Endothelial cell (in vitro differentiated cells): ENCODE data around the gene CDRT4. TPM values are rescaled to one million over a fixed set of nuclear protein-coding genes. Genes with fewer than 3 reads are reported as not detected.
A peak's percentile ranks its signal among the peaks of the same experiment; 100 is the strongest.

ENCODE experiments used
- DNase-seq: peaks from one replicate; pipeline ENCODE4 v3.0.0; 2021; ENCODE audit warnings: low spot score
- H3K27ac Mint-ChIP-seq: one replicate; pipeline ENCODE4 v1.8.0; 2021; ENCODE audit warnings: mixed read lengths, inconsistent platforms; ENCODE audit not compliant: unreplicated experiment
- H3K27me3 Mint-ChIP-seq: one replicate; pipeline ENCODE4 v1.8.0; 2021; ENCODE audit warnings: mild to moderate bottlenecking, moderate library complexity, mixed read lengths, inconsistent platforms; ENCODE audit not compliant: unreplicated experiment
- H3K36me3 Mint-ChIP-seq: one replicate; pipeline ENCODE4 v1.8.0; 2021; ENCODE audit warnings: mild to moderate bottlenecking, low read depth, mixed read lengths, inconsistent platforms; ENCODE audit not compliant: unreplicated experiment
- H3K4me1 Mint-ChIP-seq: one replicate; pipeline ENCODE4 v1.8.0; 2021; ENCODE audit warnings: mild to moderate bottlenecking, mixed read lengths, inconsistent platforms; ENCODE audit not compliant: unreplicated experiment
- H3K4me3 Mint-ChIP-seq: one replicate; pipeline ENCODE4 v1.8.0; 2021; ENCODE audit warnings: mild to moderate bottlenecking, mixed read lengths, inconsistent platforms; ENCODE audit not compliant: unreplicated experiment
- H3K9me3 Mint-ChIP-seq: one replicate; pipeline ENCODE4 v1.8.0; 2021; ENCODE audit warnings: mixed read lengths, inconsistent platforms; ENCODE audit not compliant: unreplicated experiment
- total RNA-seq: library from RNA; stranded (reverse); fragmentation: NEBNext Ultra II Directional; extraction: Animal tissue kit (Norgen Biotek cat#: 25700); gene quantifications from one replicate; pipeline ENCODE4 v1.2.1, GENCODE V29; 2021; ENCODE audit not compliant: unreplicated experiment
- TF ChIP-seq, protein P1 (sequence below): fragments of 200-600 bp; sonication (generic); IDR thresholded peaks from one replicate; pipeline ENCODE4 v1.5.0; 2021; ENCODE audit warnings: antibody characterized with exemption; ENCODE audit not compliant: unreplicated experiment

CDRT4 gene
- total RNA-seq, 1 donor from 2014 or later: 11.7 TPM

DNA sequence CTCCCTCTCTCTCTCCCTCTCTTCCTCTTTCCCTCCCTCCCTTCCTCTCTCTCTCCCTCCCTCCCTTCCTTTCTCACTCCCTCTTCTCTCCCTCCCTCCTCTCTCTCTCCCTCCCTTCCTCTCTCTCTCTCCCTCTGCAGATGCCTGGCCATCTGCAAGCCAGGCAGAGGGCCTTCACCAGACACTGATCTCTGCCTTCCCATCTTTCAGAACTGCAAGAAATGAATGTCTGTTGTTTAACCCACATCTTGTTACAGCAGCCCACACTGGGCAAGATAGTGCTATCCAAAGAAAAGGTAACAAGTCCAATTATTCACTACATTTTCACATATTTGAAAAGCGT, 26.2 kb upstream of the CDRT4 start:
- no peaks in the 10 kb centered on the region for H3K9me3 Mint-ChIP-seq
- peaks cover 17% of the 10 kb centered on the region for H3K36me3 Mint-ChIP-seq
- no peak for DNase-seq
- TF ChIP-seq, protein P1, sequence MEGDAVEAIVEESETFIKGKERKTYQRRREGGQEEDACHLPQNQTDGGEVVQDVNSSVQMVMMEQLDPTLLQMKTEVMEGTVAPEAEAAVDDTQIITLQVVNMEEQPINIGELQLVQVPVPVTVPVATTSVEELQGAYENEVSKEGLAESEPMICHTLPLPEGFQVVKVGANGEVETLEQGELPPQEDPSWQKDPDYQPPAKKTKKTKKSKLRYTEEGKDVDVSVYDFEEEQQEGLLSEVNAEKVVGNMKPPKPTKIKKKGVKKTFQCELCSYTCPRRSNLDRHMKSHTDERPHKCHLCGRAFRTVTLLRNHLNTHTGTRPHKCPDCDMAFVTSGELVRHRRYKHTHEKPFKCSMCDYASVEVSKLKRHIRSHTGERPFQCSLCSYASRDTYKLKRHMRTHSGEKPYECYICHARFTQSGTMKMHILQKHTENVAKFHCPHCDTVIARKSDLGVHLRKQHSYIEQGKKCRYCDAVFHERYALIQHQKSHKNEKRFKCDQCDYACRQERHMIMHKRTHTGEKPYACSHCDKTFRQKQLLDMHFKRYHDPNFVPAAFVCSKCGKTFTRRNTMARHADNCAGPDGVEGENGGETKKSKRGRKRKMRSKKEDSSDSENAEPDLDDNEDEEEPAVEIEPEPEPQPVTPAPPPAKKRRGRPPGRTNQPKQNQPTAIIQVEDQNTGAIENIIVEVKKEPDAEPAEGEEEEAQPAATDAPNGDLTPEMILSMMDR: no peak
- H3K27me3 Mint-ChIP-seq: peaks cover 12% of the 10 kb centered on the region
- no peak overlapping the region for H3K4me3 Mint-ChIP-seq
- H3K27ac Mint-ChIP-seq: peak overlapping the region; percentile 61
- H3K4me1 Mint-ChIP-seq: peaks cover 42% of the 10 kb centered on the region

DNA sequence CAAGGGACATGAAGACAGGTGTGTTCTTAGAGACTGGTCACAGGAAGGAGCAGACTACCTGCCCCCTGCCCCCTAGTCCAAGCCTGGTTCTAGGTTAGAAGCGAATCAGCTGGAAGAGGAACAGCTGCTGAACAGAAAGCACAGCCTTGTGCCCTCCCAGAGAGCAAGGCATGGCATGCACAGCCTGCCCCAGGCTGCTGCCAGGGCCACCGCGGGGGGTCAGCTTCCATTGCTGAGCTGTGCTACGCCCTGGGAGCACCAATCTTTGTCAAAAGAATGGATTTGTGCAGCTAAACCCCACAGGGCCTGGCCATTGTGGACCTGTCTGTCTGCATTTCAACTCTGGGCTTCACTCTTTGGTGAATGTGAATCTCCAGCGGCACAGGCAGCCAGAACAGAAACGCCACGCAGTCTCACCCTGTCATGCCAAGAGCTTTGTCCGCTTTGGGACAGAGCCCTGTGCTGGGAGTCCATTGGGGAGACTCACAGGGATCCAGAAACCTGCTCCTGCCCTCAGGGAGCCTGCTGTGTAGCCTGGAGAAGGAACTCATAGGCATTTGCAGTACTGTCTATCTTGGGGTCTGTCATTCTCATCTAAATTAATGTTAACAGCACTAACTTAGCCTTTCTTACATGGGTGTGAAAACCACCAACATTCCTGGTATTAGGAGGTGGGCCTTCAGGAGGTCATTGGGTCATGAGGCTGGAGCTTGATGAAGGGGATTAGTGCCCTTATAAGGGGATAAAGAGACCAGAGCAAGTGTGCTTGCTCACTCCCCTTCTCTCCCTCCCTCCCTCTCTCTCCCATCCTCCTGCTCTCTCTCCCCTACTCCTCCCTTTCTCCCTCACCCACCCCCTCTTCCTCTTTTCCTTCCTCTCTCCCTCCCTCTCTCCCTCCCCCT, 25.6 kb upstream of the CDRT4 start:
- TF ChIP-seq, protein P1: no peak
- H3K9me3 Mint-ChIP-seq: no peaks in the 10 kb centered on the region
- peaks cover 17% of the 10 kb centered on the region for H3K36me3 Mint-ChIP-seq
- peaks cover 45% of the 10 kb centered on the region for H3K4me1 Mint-ChIP-seq
- no peak for DNase-seq
- no peak overlapping the region for H3K4me3 Mint-ChIP-seq
- peak overlapping the region; percentile 64 for H3K27ac Mint-ChIP-seq
- peaks cover 14% of the 10 kb centered on the region for H3K27me3 Mint-ChIP-seq

DNA sequence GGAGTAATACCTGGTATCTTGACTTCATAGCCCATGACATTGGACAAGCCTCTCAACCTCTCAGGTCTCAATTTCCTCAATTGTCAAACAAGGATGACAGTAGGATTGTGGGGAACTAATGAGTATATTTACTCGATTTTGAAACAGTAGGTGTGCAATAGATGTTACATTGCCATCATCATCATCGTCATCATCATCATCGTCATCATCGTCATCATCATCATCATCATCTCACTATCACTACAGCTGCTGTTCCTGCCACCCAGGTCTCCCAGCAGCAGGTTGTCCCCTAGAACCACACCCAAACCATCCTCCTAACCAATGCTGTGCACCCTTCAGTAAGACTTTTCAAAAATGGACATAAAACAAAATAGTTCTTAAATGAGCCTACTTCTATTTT, 24.8 kb upstream of the CDRT4 start:
- no peak for DNase-seq
- peaks cover 22% of the 10 kb centered on the region for H3K36me3 Mint-ChIP-seq
- H3K4me1 Mint-ChIP-seq: peaks cover 47% of the 10 kb centered on the region
- peaks cover 12% of the 10 kb centered on the region for H3K27me3 Mint-ChIP-seq
- H3K27ac Mint-ChIP-seq: peak overlapping the region; percentile 98
- TF ChIP-seq, protein P1: no peak
- peak overlapping the region; percentile 54 for H3K4me3 Mint-ChIP-seq
- no peaks in the 10 kb centered on the region for H3K9me3 Mint-ChIP-seq

DNA sequence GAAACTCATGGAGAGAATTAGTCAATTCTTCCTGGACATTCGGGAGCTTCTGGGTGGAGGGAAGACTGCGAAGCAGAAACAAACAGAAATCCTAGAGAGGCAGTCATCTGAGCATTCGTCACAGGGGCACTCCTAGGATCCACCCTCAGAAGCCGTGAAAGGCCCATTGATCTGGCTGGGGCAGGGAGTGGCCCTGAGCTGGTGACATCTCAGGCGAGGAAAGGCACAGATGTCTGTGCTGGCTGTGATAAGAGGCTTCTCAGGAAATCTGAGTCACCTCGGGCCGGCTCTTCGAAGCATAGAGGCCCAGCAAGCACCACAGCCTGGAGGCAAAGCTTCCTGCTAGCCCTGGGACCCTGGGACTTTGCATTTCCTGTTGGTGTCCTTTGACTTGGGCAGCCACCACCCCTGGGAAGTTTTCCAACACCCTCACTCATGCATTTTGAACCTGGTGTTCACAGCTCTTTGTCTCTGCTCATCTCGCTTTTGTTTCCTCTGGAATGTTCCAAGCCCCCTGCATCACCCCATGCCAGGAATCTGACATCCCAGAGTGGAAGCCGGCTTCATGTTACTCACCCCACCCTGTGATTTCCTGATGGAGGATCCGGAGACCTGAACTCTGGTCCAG, 23.3 kb upstream of the CDRT4 start:
- H3K9me3 Mint-ChIP-seq: no peaks in the 10 kb centered on the region
- H3K4me3 Mint-ChIP-seq: peak overlapping the region; percentile 45
- TF ChIP-seq, protein P1: no peak
- peaks cover 22% of the 10 kb centered on the region for H3K36me3 Mint-ChIP-seq
- peaks cover 10% of the 10 kb centered on the region for H3K27me3 Mint-ChIP-seq
- DNase-seq: peak; percentile 70
- peaks cover 50% of the 10 kb centered on the region for H3K4me1 Mint-ChIP-seq
- peak overlapping the region; percentile 98 for H3K27ac Mint-ChIP-seq

DNA sequence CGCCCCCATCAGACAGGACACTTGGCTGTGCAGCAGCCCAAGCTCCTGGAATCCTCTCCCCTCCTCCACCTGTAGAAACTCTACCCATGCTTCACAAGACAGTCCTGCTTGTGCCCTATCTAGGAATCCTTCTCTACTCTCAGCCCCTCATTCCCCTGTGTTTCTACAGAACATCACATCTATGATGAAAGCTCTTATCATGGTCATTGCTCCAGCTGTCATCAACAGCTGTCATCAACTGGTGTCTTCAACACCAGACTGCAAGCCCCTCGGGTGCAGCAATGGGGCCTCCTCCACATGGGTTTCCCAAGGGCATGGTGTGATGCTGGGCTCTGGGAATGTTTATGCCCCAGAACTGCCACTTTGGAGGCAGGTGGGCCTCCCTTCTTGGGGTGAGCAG, 21.1 kb upstream of the CDRT4 start:
- TF ChIP-seq, protein P1: no peak
- peaks cover 19% of the 10 kb centered on the region for H3K36me3 Mint-ChIP-seq
- no peaks in the 10 kb centered on the region for H3K9me3 Mint-ChIP-seq
- peaks cover 58% of the 10 kb centered on the region for H3K4me1 Mint-ChIP-seq
- no peak for DNase-seq
- no peak overlapping the region for H3K4me3 Mint-ChIP-seq
- H3K27ac Mint-ChIP-seq: no peak overlapping the region
- peaks cover 15% of the 10 kb centered on the region for H3K27me3 Mint-ChIP-seq
